22Rv1 (cell line): ENCODE data around the gene CCDC122.

Experiments used
- ZFX ChIP-seq: fragments of 450-650 bp; IDR thresholded peaks from 2 replicates; pipeline ENCODE4 v1.6.1; 2017; ENCODE audit warnings: antibody characterized with exemption, borderline replicate concordance
- TF ChIP-seq, protein P1 (sequence below): fragments of 450-650 bp; IDR thresholded peaks from 2 replicates; pipeline ENCODE4 v1.5.1; 2017; ENCODE audit warnings: mild to moderate bottlenecking

DNA sequence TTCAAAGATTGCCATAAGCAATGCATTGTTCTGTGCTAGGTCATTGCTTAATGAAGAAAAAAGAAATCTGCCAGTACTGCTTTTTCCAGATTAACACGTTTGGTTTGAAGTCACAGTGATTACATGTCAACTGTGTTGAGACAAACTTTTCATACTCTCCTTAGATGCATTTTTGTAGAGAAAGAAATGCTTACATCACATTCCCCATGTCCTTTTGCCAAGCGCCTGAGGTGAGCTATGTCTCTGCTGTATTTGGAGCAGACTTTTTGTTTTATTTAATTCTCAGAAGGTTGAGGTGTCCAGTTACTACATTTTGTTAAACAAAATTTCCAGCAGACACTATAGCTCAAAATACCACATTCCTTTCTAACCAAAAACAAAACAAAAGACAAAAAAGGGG lies 16.4 kb upstream of the CCDC122 start:
- TF ChIP-seq, protein P1, sequence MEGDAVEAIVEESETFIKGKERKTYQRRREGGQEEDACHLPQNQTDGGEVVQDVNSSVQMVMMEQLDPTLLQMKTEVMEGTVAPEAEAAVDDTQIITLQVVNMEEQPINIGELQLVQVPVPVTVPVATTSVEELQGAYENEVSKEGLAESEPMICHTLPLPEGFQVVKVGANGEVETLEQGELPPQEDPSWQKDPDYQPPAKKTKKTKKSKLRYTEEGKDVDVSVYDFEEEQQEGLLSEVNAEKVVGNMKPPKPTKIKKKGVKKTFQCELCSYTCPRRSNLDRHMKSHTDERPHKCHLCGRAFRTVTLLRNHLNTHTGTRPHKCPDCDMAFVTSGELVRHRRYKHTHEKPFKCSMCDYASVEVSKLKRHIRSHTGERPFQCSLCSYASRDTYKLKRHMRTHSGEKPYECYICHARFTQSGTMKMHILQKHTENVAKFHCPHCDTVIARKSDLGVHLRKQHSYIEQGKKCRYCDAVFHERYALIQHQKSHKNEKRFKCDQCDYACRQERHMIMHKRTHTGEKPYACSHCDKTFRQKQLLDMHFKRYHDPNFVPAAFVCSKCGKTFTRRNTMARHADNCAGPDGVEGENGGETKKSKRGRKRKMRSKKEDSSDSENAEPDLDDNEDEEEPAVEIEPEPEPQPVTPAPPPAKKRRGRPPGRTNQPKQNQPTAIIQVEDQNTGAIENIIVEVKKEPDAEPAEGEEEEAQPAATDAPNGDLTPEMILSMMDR = no peak
- TF ChIP-seq ZFX = no peak
